Smooth muscle cell (in vitro differentiated cells): ENCODE measurements around the gene IKZF1. TPM values are rescaled to one million over a fixed set of nuclear protein-coding genes. Genes with fewer than 3 reads are reported as not detected.

Experiments used
- DNase-seq: peaks from one replicate; lab custom pipeline; 2025; ENCODE audit not compliant: unreplicated experiment; lab: John Stamatoyannopoulos, UW
- H2AFZ ChIP-seq: fragments of 200-600 bp; sonication (generic); 2 replicates; pipeline ENCODE4 v1.6.0; 2016; ENCODE audit warnings: antibody characterized with exemption, low read depth, mild to moderate bottlenecking
- H3F3A ChIP-seq: fragments of 200-600 bp; sonication (generic); 2 replicates; pipeline ENCODE4 v1.6.0; 2017; ENCODE audit warnings: antibody characterized with exemption, low read depth
- H3K27ac ChIP-seq: fragments of 200-600 bp; sonication (generic); 2 replicates; pipeline ENCODE4 v1.5.1; 2016; ENCODE audit warnings: low read depth, mild to moderate bottlenecking
- H3K27me3 ChIP-seq: fragments of 200-600 bp; sonication (generic); 2 replicates; pipeline ENCODE4 v1.6.1; 2016; ENCODE audit warnings: low read depth, mild to moderate bottlenecking
- H3K36me3 ChIP-seq: fragments of 200-600 bp; sonication (generic); 2 replicates; pipeline ENCODE4 v1.5.1; 2016; ENCODE audit warnings: low read depth
- H3K4me1 ChIP-seq: fragments of 200-600 bp; sonication (generic); 2 replicates; pipeline ENCODE4 v1.5.1; 2016; ENCODE audit warnings: low read depth
- H3K4me2 ChIP-seq: fragments of 200-600 bp; sonication (generic); 2 replicates; pipeline ENCODE4 v1.6.0; 2016; ENCODE audit warnings: mild to moderate bottlenecking
- H3K4me3 ChIP-seq: fragments of 200-600 bp; sonication (generic); 2 replicates; pipeline ENCODE4 v1.5.1; 2016; ENCODE audit warnings: mild to moderate bottlenecking
- H3K79me2 ChIP-seq: fragments of 200-600 bp; sonication (generic); 2 replicates; pipeline ENCODE4 v1.6.0; 2016; ENCODE audit warnings: low read depth, mild to moderate bottlenecking
- H3K9ac ChIP-seq: fragments of 200-600 bp; sonication (generic); 2 replicates; pipeline ENCODE4 v1.6.0; 2016; ENCODE audit warnings: low read depth
- H3K9me3 ChIP-seq: fragments of 200-600 bp; sonication (generic); replicated peaks from 2 replicates; pipeline ENCODE4 v1.5.1; 2016; ENCODE audit warnings: low read depth
- H4K20me1 ChIP-seq: fragments of 200-600 bp; sonication (generic); 2 replicates; pipeline ENCODE4 v1.6.0; 2016; ENCODE audit warnings: low read depth
- WGBS: methylation state at CpG from one replicate; pipeline ENCODE4 v1.1.7; 2016; ENCODE audit warnings: low lambda C conversion rate; 5-methylcytosine and 5-hydroxymethylcytosine counted together
- polyA plus RNA-seq: library from polyadenylated mRNA; unstranded; fragments of >200 nt; fragmentation: Nextera tagmentation; extraction: Ambion mirVana; gene quantifications from 2 replicates; pipeline ENCODE4 v1.2.1, GENCODE V29; 2016
- total RNA-seq: library from RNA; depleted of rRNA; stranded (reverse); fragments of >200 nt; gene quantifications from 2 replicates; pipeline ENCODE4 v1.2.3, GENCODE V29; 2014
- TF ChIP-seq, protein P1 (sequence below): fragments of 200-600 bp; sonication (generic); IDR thresholded peaks from 2 replicates; pipeline ENCODE4 v1.5.1; 2017; ENCODE audit warnings: borderline replicate concordance, mild to moderate bottlenecking, antibody characterized with exemption; ENCODE audit not compliant: insufficient read depth, poor library complexity, severe bottlenecking

Gene IKZF1
- total and polyA plus RNA-seq, 2 experiments from 2014 or later, result not detected

DNA sequence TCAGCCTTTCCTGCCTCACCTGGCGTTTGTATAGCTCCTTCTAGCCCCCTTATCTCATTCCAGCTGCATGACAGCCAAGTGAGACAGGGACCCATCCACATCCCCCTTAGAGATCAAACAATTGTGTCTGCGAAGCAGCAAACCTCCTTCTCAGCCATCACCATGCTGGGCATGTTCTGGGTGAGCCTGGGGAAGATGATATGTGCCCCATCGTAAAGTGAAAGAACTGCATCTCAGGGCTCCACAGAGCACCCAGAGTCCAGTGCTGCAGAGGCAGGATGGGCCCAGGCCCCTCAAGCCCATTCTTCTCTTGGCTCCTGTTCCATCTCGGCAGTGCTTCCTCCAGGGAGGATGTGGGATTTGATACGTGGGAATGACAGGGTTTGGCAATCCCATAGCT, 102.4 kb downstream of the IKZF1 start:
- H3F3A ChIP-seq, result no peaks in the 10 kb centered on the region
- H3K9ac ChIP-seq, result no peak overlapping the region
- H3K27ac ChIP-seq, result no peak overlapping the region
- no peak overlapping the region for H3K4me3 ChIP-seq
- H3K79me2 ChIP-seq, result no peaks in the 10 kb centered on the region
- H2AFZ ChIP-seq, result no peak overlapping the region
- H3K4me2 ChIP-seq, result no peak overlapping the region
- H4K20me1 ChIP-seq, result no peaks in the 10 kb centered on the region
- TF ChIP-seq, protein P1, sequence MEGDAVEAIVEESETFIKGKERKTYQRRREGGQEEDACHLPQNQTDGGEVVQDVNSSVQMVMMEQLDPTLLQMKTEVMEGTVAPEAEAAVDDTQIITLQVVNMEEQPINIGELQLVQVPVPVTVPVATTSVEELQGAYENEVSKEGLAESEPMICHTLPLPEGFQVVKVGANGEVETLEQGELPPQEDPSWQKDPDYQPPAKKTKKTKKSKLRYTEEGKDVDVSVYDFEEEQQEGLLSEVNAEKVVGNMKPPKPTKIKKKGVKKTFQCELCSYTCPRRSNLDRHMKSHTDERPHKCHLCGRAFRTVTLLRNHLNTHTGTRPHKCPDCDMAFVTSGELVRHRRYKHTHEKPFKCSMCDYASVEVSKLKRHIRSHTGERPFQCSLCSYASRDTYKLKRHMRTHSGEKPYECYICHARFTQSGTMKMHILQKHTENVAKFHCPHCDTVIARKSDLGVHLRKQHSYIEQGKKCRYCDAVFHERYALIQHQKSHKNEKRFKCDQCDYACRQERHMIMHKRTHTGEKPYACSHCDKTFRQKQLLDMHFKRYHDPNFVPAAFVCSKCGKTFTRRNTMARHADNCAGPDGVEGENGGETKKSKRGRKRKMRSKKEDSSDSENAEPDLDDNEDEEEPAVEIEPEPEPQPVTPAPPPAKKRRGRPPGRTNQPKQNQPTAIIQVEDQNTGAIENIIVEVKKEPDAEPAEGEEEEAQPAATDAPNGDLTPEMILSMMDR, result no peak
- no peaks in the 10 kb centered on the region for H3K36me3 ChIP-seq
- no peaks in the 10 kb centered on the region for H3K9me3 ChIP-seq
- H3K27me3 ChIP-seq, result peaks cover 40% of the 10 kb centered on the region
- no peaks in the 10 kb centered on the region for H3K4me1 ChIP-seq
- no peak for DNase-seq
- WGBS, result 77% methylated on average over 5 of the region's 5 CpGs

DNA sequence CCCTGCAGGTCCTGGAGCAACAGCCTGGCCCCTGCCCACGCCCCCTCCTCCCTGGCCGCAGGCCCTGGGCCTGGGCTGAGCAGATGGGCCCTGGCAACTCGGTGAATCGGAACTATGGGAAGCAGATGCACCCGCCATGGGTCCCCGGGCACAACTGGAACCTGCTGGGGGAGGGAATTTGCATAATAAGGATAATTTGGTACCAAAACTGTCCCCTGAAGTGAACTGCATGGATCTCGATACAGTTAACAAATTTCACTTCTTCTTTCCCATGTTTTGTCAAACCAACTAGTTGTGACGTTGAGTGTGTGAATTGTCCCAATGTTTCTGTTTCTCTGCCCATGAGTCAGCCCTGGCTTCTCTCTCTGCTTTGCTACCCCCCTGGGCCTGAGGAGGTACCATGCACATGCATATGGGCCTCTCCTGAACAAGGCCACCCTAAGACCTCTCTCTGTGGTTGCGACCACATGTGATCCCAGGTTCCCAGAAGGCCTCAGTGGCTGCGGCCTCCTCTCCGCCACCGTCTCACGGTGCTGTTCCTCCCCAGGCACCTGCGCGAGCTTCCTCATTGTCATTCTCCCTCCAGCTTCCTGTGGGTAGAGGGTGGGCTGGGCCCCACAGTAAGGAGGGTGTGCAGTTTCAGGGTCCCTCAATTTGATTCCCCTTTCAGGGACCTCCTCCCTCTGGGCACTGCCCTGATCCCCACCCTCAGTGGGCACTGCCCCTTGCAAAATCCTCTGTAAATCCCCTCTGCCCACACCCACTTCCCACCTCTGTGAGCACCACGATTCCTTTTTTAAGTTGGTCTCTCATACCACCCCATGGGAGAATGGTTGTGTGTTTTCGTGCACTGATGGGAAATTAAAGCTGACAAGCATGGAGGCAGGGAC, 105.6 kb downstream of the IKZF1 start:
- Histone ChIP-seq H3K79me2 (no peaks in the 10 kb centered on the region), H4K20me1 (no peaks in the 10 kb centered on the region), H3K4me2 (no peak overlapping the region), H3F3A (no peaks in the 10 kb centered on the region), H3K27ac (no peak overlapping the region), H3K9me3 (no peaks in the 10 kb centered on the region), H3K27me3 (peaks cover 24% of the 10 kb centered on the region), H3K4me3 (no peak overlapping the region), H3K4me1 (no peaks in the 10 kb centered on the region), H2AFZ (no peak overlapping the region), H3K36me3 (no peaks in the 10 kb centered on the region), H3K9ac (no peak overlapping the region)
- DNase-seq, result no peak
- TF ChIP-seq, protein P1, result no peak
- 96% methylated on average over 17 of the region's 17 CpGs for WGBS

DNA sequence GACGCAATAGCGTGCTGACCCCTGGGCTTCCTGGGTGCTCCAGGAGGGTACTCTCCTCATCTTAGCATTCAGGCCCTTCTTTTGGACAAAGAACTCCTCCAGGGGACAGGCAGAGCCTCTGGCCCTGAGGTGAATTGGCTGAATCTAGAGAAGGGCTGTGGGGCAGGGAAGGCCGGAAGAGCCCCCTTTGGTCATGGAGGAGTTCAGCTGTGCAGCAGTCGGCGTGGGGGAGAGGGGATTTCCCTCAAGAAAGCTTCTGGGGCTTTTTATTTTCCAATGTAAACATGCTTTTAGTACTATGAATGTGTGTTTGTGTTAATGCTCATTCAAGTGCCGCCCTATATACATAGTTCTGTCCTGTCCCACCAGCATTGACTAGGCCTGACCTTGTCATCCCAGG, 106.8 kb downstream of the IKZF1 start:
- H3K4me1 ChIP-seq, result no peaks in the 10 kb centered on the region
- no peaks in the 10 kb centered on the region for H3K79me2 ChIP-seq
- no peak for DNase-seq
- no peak overlapping the region for H3K27ac ChIP-seq
- peaks cover 24% of the 10 kb centered on the region for H3K27me3 ChIP-seq
- H3K4me3 ChIP-seq, result no peak overlapping the region
- H3K36me3 ChIP-seq, result no peaks in the 10 kb centered on the region
- H2AFZ ChIP-seq, result no peak overlapping the region
- H4K20me1 ChIP-seq, result no peaks in the 10 kb centered on the region
- no peaks in the 10 kb centered on the region for H3K9me3 ChIP-seq
- WGBS, result 90% methylated on average over 6 of the region's 6 CpGs
- no peaks in the 10 kb centered on the region for H3F3A ChIP-seq
- H3K9ac ChIP-seq, result no peak overlapping the region
- TF ChIP-seq, protein P1, result no peak
- no peak overlapping the region for H3K4me2 ChIP-seq

DNA sequence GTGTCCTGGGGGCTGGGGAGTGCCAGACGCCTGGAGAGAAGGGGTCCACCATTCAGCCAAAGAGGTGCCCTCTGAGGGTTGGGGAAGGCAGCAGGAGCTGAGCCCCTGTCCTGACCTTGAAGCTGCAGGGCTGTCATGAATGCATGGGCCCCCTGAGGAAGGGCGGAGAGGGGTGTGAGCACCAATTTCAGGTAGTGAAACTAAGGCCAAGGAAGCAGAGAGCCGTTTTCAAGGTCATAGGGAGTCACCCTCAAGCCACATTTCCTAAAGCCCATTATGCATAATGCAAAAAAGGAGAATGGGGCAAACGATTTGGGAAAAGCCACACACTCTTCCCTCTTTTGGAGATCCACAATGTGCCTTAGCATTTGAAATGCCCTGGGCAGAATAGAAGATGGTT, 108.5 kb downstream of the IKZF1 start:
- Histone ChIP-seq H3K9ac (no peak overlapping the region), H3K36me3 (no peaks in the 10 kb centered on the region), H3K4me3 (no peak overlapping the region), H3K27me3 (peaks cover 8% of the 10 kb centered on the region), H2AFZ (no peak overlapping the region), H4K20me1 (no peaks in the 10 kb centered on the region), H3K79me2 (no peaks in the 10 kb centered on the region), H3K27ac (no peak overlapping the region), H3K9me3 (no peaks in the 10 kb centered on the region), H3K4me2 (no peak overlapping the region), H3F3A (no peaks in the 10 kb centered on the region), H3K4me1 (no peaks in the 10 kb centered on the region)
- TF ChIP-seq, protein P1, result no peak
- 83% methylated on average over 4 of the region's 4 CpGs for WGBS
- no peak for DNase-seq
